Fibroblast of gingiva (primary cell): ENCODE data around the gene TRNAU1AP.
A peak's percentile ranks its signal among the peaks of the same experiment; 100 is the strongest.
"Not testable (repeated sequence)": the region's sequence is repeated elsewhere in the genome, so short reads cannot be mapped to it uniquely, and the experiment has no call there.

Source experiments
- DNase-seq: peaks from one replicate; pipeline ENCODE4 v3.0.0-alpha.2; 2011; ENCODE audit warnings: low read depth

TRNAU1AP gene

GRCh38 chr1:28577052-28577678, 24.3 kb downstream of the TRNAU1AP start:
- no peak for DNase-seq

GRCh38 chr1:28577738-28578536, 25.1 kb downstream of the TRNAU1AP start:
- no peak for DNase-seq

DNA sequence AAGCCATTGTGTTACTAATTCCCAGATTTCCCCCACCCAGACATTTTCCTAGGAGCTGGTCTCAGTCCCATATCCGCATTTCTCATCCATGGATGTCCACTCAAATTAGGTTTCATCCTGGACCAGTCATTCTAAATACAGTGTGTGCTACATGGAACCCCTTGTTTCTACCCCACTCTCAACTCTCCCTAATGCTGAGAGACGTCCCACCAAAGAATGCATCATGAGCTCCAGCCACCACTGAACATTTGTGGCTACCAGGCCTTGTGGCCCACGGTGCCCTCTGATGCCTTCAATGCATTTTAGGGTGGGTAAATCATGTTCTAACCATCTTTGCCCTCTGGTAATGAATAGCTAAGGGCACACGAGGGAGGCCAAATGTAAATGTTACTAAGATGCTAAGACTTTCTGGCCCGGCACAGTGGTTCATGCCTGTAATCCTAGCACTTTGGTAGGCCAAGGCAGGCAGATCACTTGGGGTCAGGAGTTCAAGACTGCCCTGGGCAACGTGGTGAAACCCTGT, 25.9 kb downstream of the TRNAU1AP start:
- DNase-seq: no peak

DNA sequence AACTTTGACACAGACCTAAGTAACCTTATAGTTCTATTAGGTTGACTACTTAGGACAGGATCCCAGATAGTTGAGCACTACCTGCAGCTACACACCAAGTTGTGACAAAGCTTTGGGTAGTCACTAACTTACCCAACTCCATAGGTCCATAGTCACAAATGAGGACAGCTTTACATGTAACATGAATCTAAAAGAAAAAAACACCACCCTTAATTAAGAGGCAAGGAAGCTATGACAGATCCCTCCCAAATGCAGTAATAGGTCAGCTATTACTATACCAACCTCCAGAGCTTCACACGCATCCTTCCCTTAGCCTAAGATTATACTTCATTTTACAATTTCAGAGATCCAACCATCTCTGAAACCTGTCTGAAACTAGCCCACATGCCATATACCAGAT, 26.5 kb downstream of the TRNAU1AP start:
- DNase-seq: no peak

GRCh38 chr1:28580722-28581530, 28.0 kb downstream of the TRNAU1AP start:
- DNase-seq: peak; percentile 38

DNA sequence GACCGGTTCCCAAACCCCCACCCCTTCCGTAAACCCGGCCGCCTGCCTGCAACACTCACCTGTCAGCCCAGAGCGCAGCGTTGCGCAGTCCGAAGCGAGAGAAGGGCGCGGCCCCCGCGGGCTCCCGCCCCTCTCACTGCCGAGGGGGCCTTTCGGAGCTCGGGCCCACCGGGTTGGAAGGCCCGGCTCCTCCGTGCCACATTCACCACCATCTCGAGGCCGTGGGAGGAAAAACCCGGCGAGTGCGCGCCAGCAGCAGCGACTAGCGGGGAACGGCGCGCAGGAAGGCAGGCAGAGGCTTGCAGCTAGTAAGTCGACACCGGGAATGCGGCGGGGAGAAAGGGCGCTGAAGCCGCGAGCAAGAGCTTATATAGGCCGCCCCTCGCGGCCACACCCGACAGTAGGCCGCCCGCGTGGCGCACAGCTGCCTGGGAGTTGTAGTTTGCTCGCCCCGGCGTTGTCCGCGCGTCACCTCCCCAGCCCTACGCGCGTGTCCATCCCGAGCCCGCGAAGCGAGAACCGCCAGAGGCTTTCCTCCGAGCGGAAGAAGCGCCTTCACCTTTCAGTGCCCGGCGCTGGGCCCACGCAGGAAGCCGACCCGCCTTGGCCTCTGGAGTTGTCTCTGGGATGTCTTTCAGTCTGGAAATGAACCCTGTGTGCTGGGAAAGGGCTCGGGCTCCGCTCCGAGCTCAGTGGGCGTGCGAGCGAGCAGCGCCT, 28.8 kb downstream of the TRNAU1AP start:
- DNase-seq: peak; percentile 97

DNA sequence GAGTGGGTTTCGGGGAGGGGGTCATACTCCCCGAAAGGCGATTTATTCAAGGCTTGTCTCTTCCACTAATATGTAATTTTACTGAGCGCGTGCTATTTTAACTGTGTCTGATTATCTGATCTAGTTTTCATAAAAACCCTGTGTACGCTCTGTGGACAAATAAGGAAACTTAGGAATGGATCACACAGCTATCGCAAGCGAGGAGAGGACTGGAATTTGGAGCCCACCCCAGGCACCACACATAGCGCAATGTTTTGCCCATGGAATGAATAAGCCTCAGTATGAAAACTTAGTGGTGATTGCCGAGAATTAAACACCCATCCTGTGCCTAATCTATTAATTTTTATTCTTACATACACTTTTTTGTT, 29.3 kb downstream of the TRNAU1AP start:
- peak; percentile 42 for DNase-seq

DNA sequence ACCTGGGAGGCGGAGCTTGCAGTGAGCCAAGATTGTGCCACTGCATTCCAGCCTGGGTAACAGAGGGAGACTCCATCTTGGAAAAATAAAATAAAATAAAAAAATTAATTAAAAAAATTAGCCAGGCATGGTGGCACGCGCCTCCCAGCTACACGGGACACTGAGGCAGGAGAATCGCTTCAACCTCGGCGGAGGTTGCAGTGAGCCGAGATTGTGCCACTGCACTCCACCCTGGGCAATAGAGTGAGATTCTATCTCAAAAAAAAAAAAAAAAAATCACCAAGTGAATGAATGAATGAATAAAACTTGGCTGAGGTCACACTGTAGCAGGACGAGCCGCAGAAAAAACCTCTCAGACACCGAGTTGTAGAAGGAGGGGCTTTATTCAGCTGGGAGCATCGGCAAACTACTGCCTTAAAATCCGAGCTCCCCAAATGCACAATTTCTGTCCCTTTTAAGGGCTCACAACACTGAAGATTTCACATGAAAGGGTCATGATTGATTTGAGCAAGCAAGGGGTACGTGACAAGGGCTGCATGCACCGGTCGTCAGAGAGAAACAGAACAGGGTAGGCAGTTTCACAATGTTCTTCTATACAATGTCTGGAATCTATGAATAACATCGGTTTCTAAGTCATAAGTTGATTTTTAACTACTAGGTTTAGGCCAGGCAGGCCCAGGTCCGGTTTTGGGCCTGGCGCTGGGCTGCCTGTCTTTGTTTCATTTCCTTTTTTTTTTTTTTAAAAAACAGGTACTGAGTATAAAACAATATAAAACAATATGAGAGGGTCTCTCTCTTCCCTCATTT, 33.9 kb downstream of the TRNAU1AP start:
- not testable (repeated sequence) for DNase-seq

GRCh38 chr1:28591708-28592320, 38.9 kb downstream of the TRNAU1AP start, which contains the start of gene RAB42:
Gene RAB42 (plus strand): TSS chr1:28592265. CDS start chr1:28592512, 247 bp downstream.
- DNase-seq: peak; percentile 31

DNA sequence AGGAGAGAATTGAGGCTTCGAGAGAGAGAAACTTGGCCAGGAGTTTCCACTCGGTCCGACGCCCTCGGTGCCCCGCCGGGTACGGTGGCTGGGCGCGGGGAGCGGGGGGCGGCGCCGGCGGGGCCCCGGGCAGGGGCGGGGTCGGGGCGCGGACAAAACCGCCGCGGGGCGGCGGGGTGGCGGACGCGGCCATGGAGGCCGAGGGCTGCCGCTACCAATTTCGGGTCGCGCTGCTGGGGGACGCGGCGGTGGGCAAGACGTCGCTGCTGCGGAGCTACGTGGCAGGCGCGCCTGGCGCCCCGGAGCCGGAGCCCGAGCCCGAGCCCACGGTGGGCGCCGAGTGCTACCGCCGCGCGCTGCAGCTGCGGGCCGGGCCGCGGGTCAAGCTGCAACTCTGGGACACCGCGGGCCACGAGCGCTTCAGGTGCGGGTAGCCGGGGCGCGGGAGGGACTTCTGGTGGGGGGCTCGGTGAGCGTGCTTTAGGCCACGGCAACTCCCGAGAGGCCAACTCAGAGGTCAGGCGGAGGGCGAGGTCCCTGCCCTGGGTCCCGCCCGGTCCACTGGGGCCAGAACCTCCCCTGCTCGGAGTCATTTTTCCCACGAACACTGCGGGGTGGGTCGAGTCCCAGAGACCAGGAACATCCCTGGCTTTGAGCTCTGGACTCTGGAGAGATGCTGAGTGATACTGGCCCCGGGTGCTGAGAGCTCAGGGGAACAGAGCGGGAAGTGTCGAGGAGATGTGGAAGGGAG, 39.6 kb downstream of the TRNAU1AP start:
- DNase-seq: no peak

DNA sequence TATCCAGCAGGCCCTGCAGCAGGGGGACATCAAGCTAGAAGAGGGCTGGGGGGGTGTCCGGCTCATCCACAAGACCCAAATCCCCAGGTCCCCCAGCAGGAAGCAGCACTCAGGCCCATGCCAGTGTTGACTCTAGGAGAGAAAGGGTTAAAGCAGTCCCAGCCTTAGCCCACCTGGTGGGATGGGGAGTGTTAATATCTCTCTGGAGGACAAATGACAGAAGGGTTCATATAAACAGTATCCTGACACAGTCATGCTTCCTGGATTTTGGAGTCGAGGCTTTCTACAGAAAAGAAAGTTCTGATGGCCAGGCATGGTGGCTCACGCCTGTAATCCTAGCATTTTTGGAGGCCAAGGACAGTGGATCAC, 41.1 kb downstream of the TRNAU1AP start:
- not testable (repeated sequence) for DNase-seq

GRCh38 chr1:28594686-28595411, 42.0 kb downstream of the TRNAU1AP start:
- peak; percentile 69 for DNase-seq

DNA sequence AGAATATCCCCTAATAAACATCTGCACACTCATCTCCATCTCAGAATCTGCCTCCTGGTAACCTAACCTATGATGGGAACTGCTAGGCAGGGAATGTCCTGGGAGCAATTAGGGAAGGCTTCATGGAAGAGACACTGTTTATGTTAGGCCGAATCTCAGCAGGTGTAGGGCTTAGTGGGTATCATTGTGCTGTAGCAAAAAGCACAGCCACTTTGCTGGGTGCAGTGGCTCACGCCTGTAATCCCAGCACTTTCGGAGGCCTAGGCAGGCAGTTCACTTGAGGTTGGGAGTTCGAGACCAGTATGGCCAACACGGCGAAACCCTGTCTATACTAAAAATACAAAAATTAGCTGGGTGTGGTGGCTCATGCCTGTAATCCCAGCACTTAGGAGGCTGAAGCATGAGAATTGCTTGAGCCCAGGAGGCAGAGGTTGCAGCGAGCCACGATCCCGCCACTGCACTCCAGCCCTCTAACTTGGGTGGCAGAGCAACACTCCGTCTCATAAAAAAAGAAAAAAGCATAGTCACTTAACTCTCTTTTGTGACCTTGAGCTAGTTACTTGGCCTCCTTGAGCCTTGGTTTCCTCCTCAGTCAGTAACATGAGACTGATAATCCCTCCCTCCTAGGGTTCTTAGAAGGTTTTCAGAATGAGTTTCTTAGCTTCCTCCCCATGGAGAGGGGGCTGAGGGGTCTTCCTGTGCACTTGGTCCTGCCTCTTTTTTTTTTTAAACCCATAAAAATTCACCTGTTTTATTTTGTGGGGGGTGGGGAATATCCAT, 42.7 kb downstream of the TRNAU1AP start:
- no peak for DNase-seq

DNA sequence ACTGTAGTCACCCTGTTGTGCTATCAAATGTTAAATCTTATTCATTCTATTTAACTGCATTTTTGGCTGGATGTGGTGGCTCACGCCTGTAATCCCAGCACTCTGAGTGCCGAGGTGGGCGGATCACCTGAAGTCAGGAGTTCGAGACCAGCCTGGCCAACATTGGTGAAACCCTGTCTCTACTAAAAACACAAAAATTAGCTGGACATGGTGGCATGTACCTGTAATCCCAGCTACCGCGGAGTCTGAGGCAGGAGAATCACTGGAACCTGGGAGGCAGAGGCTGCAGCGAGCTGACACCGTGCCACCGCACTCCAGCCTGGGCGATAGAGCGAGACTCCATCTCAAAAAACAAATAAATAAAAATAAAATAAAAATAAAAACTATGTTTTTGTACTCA, 43.4 kb downstream of the TRNAU1AP start:
- DNase-seq: not testable (repeated sequence)

- DNase-seq: peak; percentile 93
Observed at GRCh38 chr1:28601696-28602095, 48.8 kb downstream of the TRNAU1AP start.

GRCh38 chr1:28602536-28603439, 49.9 kb downstream of the TRNAU1AP start:
- DNase-seq: peak; percentile 68

- DNase-seq: no peak
Observed at GRCh38 chr1:28604411-28604810, 51.5 kb downstream of the TRNAU1AP start.
